HG03039 (cell line): Measurements from ENCODE around the gene ACHE.
"Not testable (repeated sequence)": the region's sequence is repeated elsewhere in the genome, so short reads cannot be mapped to it uniquely, and the experiment has no call there.

Experiments
- ATAC-seq: cut with Tn5 transposase; IDR thresholded peaks from one replicate; pipeline ENCODE4 v1.9.1; 2021; ENCODE audit warnings: mild to moderate bottlenecking, moderate library complexity; ENCODE audit not compliant: unreplicated experiment

The ACHE gene

GRCh38 chr7:100895701-100895955, at the start of gene ACHE:
TSS of gene ACHE (minus strand) at chr7:100895888. CDS start at chr7:100894232, 1,656 bp downstream.
- ATAC-seq = no peak

GRCh38 chr7:100944138-100944537, 48.5 kb upstream of the ACHE start:
- no peak for ATAC-seq

GRCh38 chr7:100943693-100944092, 48.0 kb upstream of the ACHE start:
- ATAC-seq = no peak

DNA sequence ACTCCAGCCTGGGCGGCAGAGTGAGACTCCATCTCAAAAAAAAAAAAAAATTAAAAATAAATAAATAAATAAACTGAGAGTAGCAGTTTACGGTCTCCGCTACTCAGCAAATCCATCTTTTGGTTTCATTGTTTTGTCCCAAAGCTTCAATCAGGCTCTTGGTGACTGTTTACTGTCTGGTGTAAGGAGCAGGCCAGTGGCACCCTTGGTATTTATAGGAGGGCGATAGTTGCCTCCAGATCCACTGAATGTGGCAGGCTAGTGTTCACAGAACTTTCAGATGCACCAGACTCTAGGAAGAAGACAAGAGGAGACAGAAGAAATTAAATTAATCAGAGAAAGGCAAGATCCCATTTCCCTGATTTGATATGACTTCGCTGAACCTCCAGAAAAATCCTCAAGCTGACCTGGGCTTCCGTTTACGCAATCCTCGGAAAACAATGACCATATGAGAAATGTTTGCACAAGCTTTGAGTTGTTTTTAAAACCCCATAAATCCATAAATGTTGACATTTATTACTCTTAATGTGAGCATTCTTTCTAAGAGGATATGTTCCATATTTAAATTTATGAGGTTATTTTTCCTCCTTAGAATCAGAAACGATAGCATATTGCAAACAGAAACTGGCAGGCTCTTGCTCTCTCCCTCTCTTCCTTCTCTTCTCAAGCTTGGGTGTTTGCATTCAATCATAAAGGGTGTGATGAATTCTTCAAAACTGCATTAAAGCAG, 46.5 kb upstream of the ACHE start:
- ATAC-seq = no peak

GRCh38 chr7:100936167-100936566, 40.5 kb upstream of the ACHE start:
- ATAC-seq = not testable (repeated sequence)

DNA sequence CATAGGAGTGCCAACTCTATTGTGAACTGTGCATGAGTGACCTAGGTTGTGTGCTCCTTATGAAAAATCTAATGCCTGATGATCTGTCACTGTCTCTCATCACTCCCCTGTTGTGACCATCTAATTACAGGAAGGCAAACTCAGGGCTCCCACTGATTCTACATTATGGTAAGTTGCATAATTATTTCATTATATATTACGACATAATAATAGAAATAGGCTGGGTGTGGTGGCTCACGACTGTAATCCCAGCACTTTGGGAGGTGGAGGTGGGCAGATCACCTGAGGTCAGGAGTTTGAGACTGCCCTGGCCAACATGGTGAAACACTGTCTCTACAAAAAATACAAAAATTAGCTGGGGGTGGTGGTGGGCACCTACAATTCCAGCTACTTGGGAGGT, 39.7 kb upstream of the ACHE start:
- ATAC-seq = not testable (repeated sequence)

- ATAC-seq = no peak
These were observed 38.0 kb upstream of the ACHE start for GRCh38 chr7:100933734-100934133.

- no peak for ATAC-seq
These were observed 34.1 kb upstream of the ACHE start for GRCh38 chr7:100929808-100930174.

DNA sequence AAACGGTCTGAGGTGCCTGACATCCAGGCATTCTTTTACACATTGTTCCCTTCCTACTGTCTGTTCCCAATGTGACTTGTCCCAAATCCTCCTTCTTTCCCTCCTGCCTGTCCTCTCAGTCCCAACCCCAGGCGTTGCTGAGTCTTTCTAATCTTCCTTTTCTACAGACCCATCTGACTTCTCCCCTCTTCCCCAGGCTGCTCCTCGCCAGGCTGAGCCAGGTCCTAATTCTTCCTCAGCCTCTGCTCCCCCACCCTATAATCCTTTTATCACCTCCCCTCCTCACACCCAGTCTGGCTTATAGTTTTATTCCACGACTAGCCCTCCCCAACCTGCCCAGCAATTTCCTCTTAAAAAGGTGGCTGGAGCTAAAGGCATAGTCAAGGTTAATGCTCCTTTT, 27.9 kb upstream of the ACHE start:
- not testable (repeated sequence) for ATAC-seq

GRCh38 chr7:100921039-100921438, 25.4 kb upstream of the ACHE start:
- no peak for ATAC-seq

DNA sequence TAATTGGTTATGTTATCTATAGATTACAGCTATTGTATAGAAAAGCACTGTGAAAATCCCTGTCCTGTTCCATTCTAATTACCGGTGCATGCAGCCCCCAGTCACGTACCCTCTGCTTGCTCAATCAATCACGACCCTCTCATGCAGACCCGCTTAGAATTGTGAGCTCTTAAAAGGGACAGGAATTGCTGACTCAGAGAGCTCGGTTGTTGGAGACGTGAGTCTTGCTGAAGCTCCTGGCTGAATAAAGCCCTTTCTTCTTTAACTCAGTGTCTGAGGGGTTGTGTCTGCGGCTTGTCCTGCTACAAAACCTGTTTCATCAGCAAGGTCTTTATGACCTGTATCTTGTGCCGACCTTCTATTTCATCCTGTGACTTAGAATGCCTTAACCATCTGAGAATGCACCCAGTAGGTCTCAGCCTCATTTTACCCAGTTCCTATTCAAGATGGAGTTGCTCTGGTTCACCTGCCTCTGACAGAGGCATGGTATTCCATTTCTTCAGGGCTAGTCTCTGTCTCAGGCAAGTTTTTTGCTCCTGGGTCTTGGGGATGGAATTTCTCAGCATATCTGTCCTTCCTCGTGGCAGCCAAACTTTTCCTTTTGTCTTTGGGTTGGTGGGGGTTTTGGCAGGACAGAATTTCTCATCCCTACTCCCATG, 24.2 kb upstream of the ACHE start:
- not testable (repeated sequence) for ATAC-seq

- not testable (repeated sequence) for ATAC-seq
These were observed 23.6 kb upstream of the ACHE start for GRCh38 chr7:100919335-100919734.

- ATAC-seq = no peak
These were observed 19.3 kb upstream of the ACHE start for GRCh38 chr7:100914879-100915447.

DNA sequence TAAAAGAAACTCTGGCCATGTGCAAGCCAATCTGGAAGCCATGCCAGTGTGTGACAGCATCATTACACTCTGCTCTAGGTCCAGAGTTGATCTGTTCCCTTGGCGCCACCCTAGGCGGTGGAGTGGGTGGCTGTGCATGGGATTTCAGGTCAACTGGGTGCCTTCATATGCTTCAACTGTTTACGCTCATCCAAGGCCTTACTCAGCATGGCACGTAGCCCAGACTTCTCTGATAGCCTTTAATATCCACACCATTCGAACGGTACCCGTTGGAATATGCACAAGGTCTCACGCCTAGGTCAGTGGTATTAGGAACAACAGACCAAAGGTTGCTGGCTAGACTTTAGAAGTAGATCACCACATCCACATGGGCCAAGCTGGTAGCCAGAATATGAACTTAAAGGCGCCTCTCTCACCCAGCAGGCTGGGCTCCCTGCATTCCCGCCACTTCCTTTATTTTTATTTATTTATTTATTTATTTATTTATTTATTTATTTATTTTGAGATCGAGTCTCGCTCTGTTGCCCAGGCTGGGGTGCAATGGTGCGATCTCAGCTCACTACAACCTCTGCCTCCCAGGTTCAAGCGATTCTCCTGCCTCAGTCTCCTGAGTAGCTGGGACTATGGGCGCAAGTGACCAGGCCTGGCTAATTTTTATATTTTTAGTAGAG, 18.7 kb upstream of the ACHE start:
- ATAC-seq = no peak

GRCh38 chr7:100911484-100911883, 15.8 kb upstream of the ACHE start:
- no peak for ATAC-seq

- ATAC-seq = not testable (repeated sequence)
These were observed 14.8 kb upstream of the ACHE start for GRCh38 chr7:100910443-100910842.

DNA sequence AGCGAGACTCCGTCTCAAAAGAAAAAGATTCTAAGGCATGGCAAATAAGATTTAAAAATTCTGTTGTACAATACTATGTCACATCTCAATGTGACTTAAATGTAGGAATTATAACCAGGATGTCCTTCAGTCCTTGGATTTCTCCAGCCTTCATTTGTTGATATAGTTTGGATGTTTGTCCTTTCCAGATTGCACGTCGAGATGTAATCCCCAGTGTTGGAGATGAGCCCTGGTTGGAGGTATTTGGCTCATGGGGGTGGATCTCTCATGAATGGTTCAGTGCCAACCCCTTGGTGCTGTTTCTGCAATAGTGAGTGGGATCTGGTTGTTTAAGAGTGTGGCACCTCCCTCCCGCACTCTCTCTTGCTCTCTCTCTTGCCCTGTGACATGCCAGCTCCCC, 12.8 kb upstream of the ACHE start:
- no peak for ATAC-seq

DNA sequence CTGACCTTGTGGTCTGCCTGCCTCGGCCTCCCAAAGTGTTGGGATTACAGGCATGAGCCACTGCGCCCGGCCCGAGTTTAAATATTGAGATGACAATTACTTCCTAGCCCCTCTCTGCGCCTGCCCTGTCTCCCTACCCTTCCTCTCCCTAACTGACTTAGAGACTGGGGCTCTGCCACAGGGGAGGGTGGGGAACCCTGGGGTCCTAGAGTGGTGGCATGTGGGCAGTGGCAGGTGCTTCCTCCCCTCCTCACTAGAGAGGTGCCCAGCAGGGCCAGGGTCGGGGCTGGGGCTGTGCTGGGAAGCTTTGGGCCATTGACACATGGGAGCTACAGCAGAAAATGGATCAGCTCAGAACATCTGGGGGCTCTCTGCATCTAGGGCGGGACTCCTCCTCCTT, 7.0 kb upstream of the ACHE start:
- no peak for ATAC-seq

DNA sequence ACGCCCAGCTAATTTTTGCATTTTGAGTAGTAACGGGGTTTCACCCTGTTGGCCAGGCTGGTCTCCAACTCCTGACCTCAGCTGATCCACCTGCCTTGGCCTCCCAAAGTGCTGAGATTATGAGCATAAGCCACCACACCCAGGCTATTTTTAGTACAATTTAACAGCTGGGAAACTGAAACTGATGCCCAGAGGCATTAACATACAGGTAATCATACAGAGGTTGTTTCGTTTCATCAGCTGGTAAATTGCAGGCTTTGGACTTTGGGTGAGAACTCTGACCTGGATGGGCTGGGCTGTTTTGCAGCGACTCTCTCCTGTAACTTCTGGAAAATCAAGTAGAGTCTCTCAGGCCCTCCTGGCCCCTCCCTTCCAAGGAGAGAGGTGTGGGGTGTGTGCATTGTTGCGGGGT, 6.2 kb upstream of the ACHE start:
- no peak for ATAC-seq

DNA sequence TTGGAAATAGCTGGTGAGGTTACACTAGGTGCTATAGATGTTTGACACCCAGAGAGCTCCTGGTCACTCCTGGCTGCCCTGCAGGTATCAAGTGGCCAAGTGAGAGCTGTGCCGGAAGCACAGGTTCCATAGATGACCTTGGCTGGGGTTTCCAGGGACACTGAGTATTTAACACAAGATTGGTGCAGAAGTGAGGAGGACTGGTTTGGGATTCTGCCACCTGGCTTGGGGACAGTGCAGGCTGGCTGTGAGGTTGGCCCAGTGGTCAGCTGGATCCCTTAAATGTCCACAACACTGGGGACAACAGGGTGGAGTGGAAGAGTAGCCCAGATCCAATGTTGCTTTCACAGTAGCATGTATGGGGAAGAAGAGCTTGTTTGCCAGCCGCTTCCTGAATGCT, 5.3 kb upstream of the ACHE start:
- no peak for ATAC-seq

- ATAC-seq = no peak
These were observed 3.7 kb upstream of the ACHE start for GRCh38 chr7:100899432-100899831.
